Kidney epithelial cell (primary cell): ENCODE measurements around the gene P3H3. TPM values are rescaled to one million over a fixed set of nuclear protein-coding genes. Genes with fewer than 3 reads are reported as not detected.

Source experiments
- DNase-seq: peaks from one replicate; pipeline ENCODE4 v3.0.0-alpha.2; 2010; ENCODE audit warnings: low read depth
- H3K27me3 ChIP-seq: 2 replicates; pipeline ENCODE4 v1.6.0; 2011; ENCODE audit warnings: low read length; ENCODE audit not compliant: control insufficient read depth, insufficient read depth
- H3K36me3 ChIP-seq: 2 replicates; pipeline ENCODE4 v1.5.1; 2011; ENCODE audit warnings: low read length; ENCODE audit not compliant: control insufficient read depth, insufficient read depth
- H3K4me3 ChIP-seq: 2 replicates; pipeline ENCODE4 v1.5.1; 2011; ENCODE audit warnings: low read depth, mild to moderate bottlenecking, control low read depth, low read length
- CTCF ChIP-seq: IDR thresholded peaks from 2 replicates; pipeline ENCODE4 v1.5.1; 2011; ENCODE audit warnings: mild to moderate bottlenecking, moderate library complexity, low read length, control low read depth, inconsistent platforms; ENCODE audit not compliant: insufficient read depth, poor library complexity, severe bottlenecking
- total RNA-seq: library from RNA; depleted of rRNA; stranded (reverse); fragments of >200 nt; gene quantifications from 2 replicates; pipeline ENCODE4 v1.2.3, GENCODE V29; 2015

P3H3 gene
- total RNA-seq, 1 donor from 2014 or later = 21.8 TPM

DNA sequence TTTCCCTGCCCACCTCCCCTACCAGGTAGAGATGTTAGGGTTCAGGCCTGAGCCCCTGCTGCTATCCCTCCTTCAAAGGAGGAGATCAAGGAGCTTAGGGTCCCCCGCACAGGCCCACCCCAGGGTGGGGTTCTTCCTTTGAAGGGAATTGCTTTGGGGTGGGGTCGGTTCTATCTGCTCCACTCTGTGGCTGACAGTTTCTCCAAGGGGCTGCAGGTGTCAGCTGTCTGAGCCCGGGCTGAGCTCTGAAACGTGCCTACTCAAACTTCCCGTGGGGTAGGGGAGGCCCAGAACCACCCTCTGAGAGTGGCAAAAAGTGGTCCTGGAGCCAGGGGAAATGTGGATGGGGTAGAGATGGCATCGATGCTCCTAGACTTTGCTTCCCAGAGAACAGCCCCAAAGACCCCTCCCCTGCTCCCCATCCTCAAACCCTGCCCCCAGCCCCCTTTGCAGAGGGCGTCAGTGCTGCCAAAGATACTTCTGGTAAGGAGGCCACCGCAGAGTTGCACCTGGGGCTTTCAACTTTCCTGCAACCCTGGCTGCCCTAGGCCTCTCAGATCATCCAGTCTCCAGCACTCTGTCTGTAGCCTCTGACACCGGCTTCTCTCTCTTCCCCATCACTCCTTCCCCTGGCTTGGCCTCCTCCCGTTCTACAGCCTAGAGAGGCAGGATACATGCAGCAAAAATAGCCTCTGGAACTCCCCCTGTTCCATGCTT is 45.2 kb upstream of the P3H3 start:
- no peaks in the 10 kb centered on the region for H3K36me3 ChIP-seq
- peaks cover 3% of the 10 kb centered on the region for H3K27me3 ChIP-seq
- DNase-seq = no peak
- TF ChIP-seq CTCF = no peak
- H3K4me3 ChIP-seq = no peak overlapping the region

DNA sequence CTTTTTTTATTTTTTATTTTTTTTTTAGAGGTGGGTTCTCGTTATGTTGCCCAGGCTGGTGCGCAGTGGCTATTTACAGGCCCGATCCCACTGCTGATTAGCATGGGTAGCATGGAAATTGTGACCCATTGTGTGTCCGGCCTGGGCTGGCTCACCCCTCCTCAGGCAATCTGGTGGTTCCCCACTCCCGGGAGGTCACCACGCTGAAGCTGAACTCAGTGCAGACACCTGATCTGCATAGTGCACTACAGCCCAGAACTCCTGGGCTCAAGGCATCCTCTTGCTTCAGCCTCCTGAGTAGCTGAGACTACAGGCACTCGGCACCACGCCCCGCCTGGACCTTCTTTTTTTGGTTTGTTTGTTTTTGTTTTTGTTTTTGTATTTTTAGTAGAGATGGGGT is 44.4 kb upstream of the P3H3 start:
- no peaks in the 10 kb centered on the region for H3K27me3 ChIP-seq
- DNase-seq = no peak
- no peaks in the 10 kb centered on the region for H3K36me3 ChIP-seq
- no peak for TF ChIP-seq CTCF
- H3K4me3 ChIP-seq = no peak overlapping the region

GRCh38 chr12:6784296-6784695 is 43.9 kb upstream of the P3H3 start:
- H3K4me3 ChIP-seq = no peak overlapping the region
- TF ChIP-seq CTCF = no peak
- H3K36me3 ChIP-seq = no peaks in the 10 kb centered on the region
- no peak for DNase-seq
- H3K27me3 ChIP-seq = no peaks in the 10 kb centered on the region

DNA sequence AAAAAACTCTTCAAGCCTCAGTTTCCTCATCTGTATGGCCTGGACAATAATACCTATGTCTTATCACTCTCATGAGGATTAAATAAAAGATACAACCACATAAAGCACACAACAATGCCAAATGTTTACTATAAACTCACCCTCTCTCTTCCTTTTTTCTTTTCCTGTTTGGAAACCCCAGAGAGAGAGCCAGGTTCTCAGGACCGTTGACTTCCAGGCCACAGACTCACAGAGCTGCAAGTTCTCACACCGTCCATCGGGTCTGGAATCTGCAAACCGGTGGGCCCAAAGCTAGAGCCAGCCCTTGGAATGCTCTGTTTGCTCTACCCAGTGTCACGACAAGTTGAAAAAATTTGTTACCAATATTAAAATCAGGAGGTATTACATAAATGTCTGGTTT is 43.4 kb upstream of the P3H3 start:
- DNase-seq = no peak
- no peaks in the 10 kb centered on the region for H3K36me3 ChIP-seq
- TF ChIP-seq CTCF = no peak
- H3K4me3 ChIP-seq = no peak overlapping the region
- H3K27me3 ChIP-seq = no peaks in the 10 kb centered on the region

DNA sequence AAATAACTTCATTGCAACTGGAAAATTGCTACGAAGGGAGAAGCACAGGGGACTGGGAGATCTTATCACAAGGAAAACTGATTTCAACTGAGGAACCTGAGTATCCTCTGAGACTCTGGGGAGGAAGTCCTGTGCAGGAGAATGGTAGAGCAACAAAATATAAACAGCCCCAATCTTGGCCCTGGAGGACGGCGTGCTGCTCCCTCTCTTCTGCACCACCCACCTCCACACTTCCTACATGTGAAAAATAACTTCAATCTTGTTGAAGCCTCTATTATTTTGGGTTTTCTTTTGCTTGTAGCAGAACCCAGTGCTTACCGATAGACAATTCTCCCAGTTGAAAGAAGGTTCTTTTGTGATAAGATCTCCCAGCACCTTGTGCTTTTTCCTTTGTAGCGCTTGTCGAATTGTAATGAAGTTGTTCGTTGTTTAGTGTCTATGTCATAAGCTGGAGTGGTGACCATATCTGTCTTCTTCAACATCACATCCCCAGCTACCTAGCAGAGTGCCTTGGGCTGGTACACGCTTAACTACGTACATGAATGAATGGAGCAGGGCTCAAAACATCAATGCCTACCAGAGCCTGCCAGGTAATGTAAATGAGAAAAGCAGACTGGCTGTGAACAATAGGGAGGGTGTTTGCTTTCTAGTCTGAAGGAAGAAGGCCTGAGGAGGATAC is 41.7 kb upstream of the P3H3 start:
- TF ChIP-seq CTCF = no peak
- DNase-seq = no peak
- no peaks in the 10 kb centered on the region for H3K36me3 ChIP-seq
- no peak overlapping the region for H3K4me3 ChIP-seq
- no peaks in the 10 kb centered on the region for H3K27me3 ChIP-seq
